SU-DHL-6 (cell line): ENCODE measurements around the gene ALX4.

Experiments used
- H2AFZ ChIP-seq: fragments of 200-600 bp; sonication (generic); 2 replicates; pipeline ENCODE4 v1.6.1; 2014; ENCODE audit warnings: low read depth, mild to moderate bottlenecking, moderate library complexity, mixed read lengths, antibody characterized with exemption, low read length; ENCODE audit not compliant: severe bottlenecking
- H3F3A ChIP-seq: fragments of 200-600 bp; shearing (Covaris generic); 2 replicates; pipeline ENCODE4 v1.6.0; 2016; ENCODE audit warnings: antibody characterized with exemption, mild to moderate bottlenecking; ENCODE audit not compliant: insufficient read depth
- H3K27ac ChIP-seq: fragments of 200-600 bp; sonication (generic); 2 replicates; pipeline ENCODE4 v1.5.1; 2016; ENCODE audit warnings: low read depth, mild to moderate bottlenecking, low read length, moderate library complexity, mixed read lengths
- H3K27me3 ChIP-seq: fragments of 200-600 bp; sonication (generic), shearing (Covaris generic); 2 replicates; pipeline ENCODE4 v1.6.0; 2014; ENCODE audit warnings: mild to moderate bottlenecking, low read length
- H3K36me3 ChIP-seq: fragments of 200-600 bp; sonication (generic); 2 replicates; pipeline ENCODE4 v1.6.1; 2014; ENCODE audit warnings: mild to moderate bottlenecking, low read length, mixed read lengths
- H3K4me2 ChIP-seq: fragments of 300-600, 200-600 bp; shearing (Covaris generic), sonication (generic); 2 replicates; pipeline ENCODE4 v1.6.0; 2014; ENCODE audit warnings: low read length, low read depth, mild to moderate bottlenecking; ENCODE audit not compliant: poor library complexity, severe bottlenecking
- H3K4me3 ChIP-seq: fragments of 200-600 bp; sonication (generic); 2 replicates; pipeline ENCODE4 v1.5.1; 2014; ENCODE audit warnings: antibody characterized with exemption, low read length, mild to moderate bottlenecking, mixed read lengths; ENCODE audit not compliant: insufficient read depth, poor library complexity, severe bottlenecking
- H3K79me2 ChIP-seq: fragments of 200-600 bp; sonication (generic); 2 replicates; pipeline ENCODE4 v1.6.1; 2014; ENCODE audit warnings: mild to moderate bottlenecking, low read length, moderate library complexity; ENCODE audit not compliant: insufficient read depth
- H3K9ac ChIP-seq: fragments of 200-600 bp; sonication (generic); 2 replicates; pipeline ENCODE4 v1.7.0; 2014; ENCODE audit warnings: mild to moderate bottlenecking, low read length
- H3K9me2 ChIP-seq: fragments of 200-600 bp; sonication (generic); replicated peaks from 2 replicates; pipeline ENCODE4 v1.6.1; 2014; ENCODE audit warnings: low read length; ENCODE audit not compliant: insufficient read depth
- H3K9me3 ChIP-seq: fragments of 200-600 bp; sonication (generic); 2 replicates; pipeline ENCODE4 v1.6.1; 2014; ENCODE audit warnings: low read length, mixed read lengths; ENCODE audit not compliant: insufficient read depth
- H4K20me1 ChIP-seq: fragments of 200-600 bp; sonication (generic); 2 replicates; pipeline ENCODE4 v1.6.1; 2014; ENCODE audit warnings: low read depth, mild to moderate bottlenecking, antibody characterized with exemption, low read length, moderate library complexity, mixed read lengths
- EZH2phosphoT487 ChIP-seq: fragments of 200-600 bp; sonication (generic), shearing (Covaris generic); conservative IDR thresholded peaks from 2 replicates; pipeline ENCODE4 v1.6.1; 2018; ENCODE audit warnings: mild to moderate bottlenecking, antibody characterized with exemption, low read length, moderate library complexity, mixed read lengths
- TF ChIP-seq, protein P1 (sequence below): fragments of 200-600 bp; sonication (generic); IDR thresholded peaks from one replicate; pipeline ENCODE4 v1.5.1; 2017; ENCODE audit warnings: antibody characterized with exemption, mild to moderate bottlenecking, low read length, moderate library complexity; ENCODE audit not compliant: insufficient read depth, poor library complexity, severe bottlenecking

The ALX4 gene

DNA sequence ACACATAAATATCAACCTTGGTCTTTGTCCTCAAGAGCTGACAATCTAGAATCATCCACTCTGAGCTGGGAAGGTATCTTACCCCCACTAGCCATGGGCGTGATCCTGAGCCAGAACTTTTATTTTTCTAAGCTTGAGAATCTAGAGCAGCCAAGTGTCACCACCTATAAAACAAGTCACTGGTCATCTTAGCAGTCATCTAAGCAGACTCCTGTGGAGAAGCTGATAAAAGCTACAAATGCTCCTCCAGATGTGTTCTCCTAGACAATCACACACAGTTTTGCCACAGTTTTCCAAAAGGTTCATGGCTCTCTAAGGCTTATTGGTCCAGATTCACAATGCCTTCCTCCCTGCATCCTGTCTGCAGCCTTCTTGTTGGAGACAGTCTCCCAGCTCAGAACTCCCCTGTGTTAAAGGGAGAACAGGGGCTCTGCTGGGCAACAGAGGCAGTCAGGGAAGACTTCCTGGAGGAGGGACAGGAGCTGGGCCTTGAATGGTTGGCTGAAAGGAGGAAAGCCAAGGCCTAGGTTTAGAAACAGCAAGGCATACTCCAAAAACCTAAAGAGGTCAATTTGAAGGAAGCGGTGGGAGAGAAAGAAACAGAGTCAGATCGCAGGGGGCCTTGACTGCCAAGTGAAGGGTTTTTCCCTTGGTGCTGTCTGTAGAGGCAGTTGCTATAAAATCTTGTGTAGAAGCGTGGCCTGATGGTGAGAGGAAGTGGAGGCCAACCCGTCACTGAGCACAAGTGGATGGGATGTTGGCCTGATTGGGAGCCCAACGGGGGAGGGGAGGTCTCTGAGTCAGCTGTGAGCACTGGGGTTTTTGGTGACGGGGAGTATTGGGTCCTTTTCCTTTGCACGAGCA lies 42.0 kb downstream of the ALX4 start:
- Histone ChIP-seq H3K4me2 (no peak overlapping the region), H3K27ac (no peak overlapping the region), H2AFZ (no peak overlapping the region), H3K36me3 (no peaks in the 10 kb centered on the region), H3K79me2 (no peaks in the 10 kb centered on the region), H3K27me3 (no peaks in the 10 kb centered on the region), H3K9me2 (no peaks in the 10 kb centered on the region), H3K9me3 (no peaks in the 10 kb centered on the region), H3K9ac (no peak overlapping the region), H3K4me3 (no peak overlapping the region), H3F3A (no peaks in the 10 kb centered on the region), H4K20me1 (no peaks in the 10 kb centered on the region)
- TF ChIP-seq EZH2phosphoT487, result no peak
- TF ChIP-seq, protein P1, sequence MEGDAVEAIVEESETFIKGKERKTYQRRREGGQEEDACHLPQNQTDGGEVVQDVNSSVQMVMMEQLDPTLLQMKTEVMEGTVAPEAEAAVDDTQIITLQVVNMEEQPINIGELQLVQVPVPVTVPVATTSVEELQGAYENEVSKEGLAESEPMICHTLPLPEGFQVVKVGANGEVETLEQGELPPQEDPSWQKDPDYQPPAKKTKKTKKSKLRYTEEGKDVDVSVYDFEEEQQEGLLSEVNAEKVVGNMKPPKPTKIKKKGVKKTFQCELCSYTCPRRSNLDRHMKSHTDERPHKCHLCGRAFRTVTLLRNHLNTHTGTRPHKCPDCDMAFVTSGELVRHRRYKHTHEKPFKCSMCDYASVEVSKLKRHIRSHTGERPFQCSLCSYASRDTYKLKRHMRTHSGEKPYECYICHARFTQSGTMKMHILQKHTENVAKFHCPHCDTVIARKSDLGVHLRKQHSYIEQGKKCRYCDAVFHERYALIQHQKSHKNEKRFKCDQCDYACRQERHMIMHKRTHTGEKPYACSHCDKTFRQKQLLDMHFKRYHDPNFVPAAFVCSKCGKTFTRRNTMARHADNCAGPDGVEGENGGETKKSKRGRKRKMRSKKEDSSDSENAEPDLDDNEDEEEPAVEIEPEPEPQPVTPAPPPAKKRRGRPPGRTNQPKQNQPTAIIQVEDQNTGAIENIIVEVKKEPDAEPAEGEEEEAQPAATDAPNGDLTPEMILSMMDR, result no peak

DNA sequence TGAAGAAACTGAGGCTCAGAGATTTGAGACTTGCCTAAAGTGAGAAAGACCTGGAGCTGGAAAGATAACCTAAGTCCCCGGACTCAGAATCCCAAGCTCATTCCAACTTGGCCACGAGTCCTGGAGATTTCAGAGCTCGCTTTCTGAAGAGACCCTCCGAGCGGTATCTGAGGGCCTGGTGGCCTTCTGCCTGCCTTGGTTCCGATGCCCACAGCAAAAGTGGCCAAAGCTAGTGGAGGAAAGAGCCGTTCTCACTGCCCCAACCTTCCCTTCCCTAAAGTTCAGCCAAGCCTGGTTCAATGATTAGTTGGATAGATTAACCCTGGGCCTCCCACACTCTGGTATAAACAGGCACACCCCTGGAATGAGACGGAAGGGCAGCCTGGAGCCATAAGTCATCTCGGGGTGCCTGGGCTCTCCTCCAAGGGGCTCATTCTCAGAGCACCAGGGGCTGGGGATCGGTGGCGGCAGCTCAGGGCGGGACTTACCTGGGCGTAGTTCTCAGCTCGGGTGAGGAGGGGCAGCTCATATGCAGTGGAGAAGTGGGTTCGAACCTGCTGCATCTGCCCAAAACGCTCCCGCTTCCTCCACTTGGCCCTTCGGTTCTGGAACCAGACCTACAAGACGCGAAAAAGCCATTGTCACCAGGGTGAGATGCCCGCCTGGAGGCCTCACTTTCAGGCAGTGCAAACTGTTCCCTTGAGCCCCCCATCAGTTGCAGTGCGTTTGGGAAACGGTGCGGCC lies 42.8 kb downstream of the ALX4 start:
- Histone ChIP-seq H3K9ac (no peak overlapping the region), H2AFZ (no peak overlapping the region), H4K20me1 (no peaks in the 10 kb centered on the region), H3K27me3 (no peaks in the 10 kb centered on the region), H3K79me2 (no peaks in the 10 kb centered on the region), H3K4me3 (no peak overlapping the region), H3K4me2 (no peak overlapping the region), H3K9me2 (no peaks in the 10 kb centered on the region), H3K27ac (no peak overlapping the region), H3K9me3 (no peaks in the 10 kb centered on the region), H3K36me3 (no peaks in the 10 kb centered on the region), H3F3A (no peaks in the 10 kb centered on the region)
- TF ChIP-seq, protein P1, result no peak
- no peak for TF ChIP-seq EZH2phosphoT487

DNA sequence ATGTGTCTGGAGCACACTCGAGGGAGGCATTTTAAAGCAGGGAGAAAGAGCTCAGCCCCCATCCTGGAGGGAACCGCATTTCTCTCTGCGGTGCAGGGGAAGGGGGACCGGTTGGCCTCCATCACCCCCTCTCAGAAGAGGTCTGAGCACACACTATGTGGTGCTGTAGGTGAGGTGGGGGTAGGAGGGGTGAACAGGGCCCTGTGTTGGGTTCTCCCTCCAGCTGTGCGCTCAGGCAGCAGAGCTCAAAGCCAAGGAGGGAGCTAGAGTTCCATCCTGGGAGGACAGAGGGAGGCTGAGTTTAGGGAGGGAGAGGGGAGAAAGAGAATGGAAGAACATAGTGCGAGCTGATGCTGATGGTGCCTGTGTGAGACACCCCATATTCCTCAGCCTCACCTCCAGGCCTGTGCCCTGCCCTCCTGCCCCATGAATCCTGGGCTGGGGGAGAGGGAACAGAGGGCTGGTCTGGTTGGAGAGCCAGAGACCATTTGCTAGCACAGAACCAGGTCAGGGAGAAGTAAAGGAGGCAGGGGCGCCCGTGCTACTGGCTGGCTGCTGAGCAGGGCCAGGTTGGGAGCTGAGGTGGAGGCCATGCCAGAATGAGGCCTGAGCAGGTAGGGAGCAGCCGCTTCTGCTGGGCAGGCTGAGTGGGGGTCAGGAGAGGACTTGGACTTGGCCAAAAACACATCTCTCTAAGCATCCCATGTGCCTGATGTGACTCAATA lies 43.7 kb downstream of the ALX4 start:
- Histone ChIP-seq H3K9ac (no peak overlapping the region), H3K36me3 (no peaks in the 10 kb centered on the region)
- TF ChIP-seq EZH2phosphoT487, result no peak

More for the DNA sequence above, 43.7 kb downstream of the ALX4 start:
- H3K4me2 ChIP-seq, result no peak overlapping the region
- no peaks in the 10 kb centered on the region for H3K9me2 ChIP-seq
- H3K9me3 ChIP-seq, result no peaks in the 10 kb centered on the region
- H3F3A ChIP-seq, result no peaks in the 10 kb centered on the region
- no peaks in the 10 kb centered on the region for H4K20me1 ChIP-seq
- no peaks in the 10 kb centered on the region for H3K79me2 ChIP-seq
- H3K27me3 ChIP-seq, result no peaks in the 10 kb centered on the region
- no peak overlapping the region for H3K27ac ChIP-seq
- H2AFZ ChIP-seq, result no peak overlapping the region
- H3K4me3 ChIP-seq, result no peak overlapping the region
